KMS-11 (cell line): ENCODE data around the gene SLC2A4RG.

Source experiments
- H2AFZ ChIP-seq: fragments of 200-600 bp; sonication (generic); 2 replicates; pipeline ENCODE4 v1.6.1; 2016; ENCODE audit warnings: antibody characterized with exemption, mixed run types, low read depth
- H3K27ac ChIP-seq: fragments of 200-600 bp; sonication (generic); 2 replicates; pipeline ENCODE4 v1.6.1; 2016; ENCODE audit warnings: mild to moderate bottlenecking, mixed run types
- H3K27me3 ChIP-seq: fragments of 200-600 bp; sonication (generic); 2 replicates; pipeline ENCODE4 v1.6.1; 2017; ENCODE audit warnings: mild to moderate bottlenecking, low read depth, mixed run types, moderate library complexity; ENCODE audit not compliant: insufficient read depth
- H3K36me3 ChIP-seq: fragments of 200-600 bp; sonication (generic); 2 replicates; pipeline ENCODE4 v1.6.1; 2017; ENCODE audit warnings: mild to moderate bottlenecking, mixed run types; ENCODE audit not compliant: insufficient read depth
- H3K4me1 ChIP-seq: fragments of 200-600 bp; sonication (generic); 2 replicates; pipeline ENCODE4 v1.6.1; 2016; ENCODE audit warnings: mild to moderate bottlenecking, low read depth, mixed run types; ENCODE audit not compliant: poor library complexity, severe bottlenecking
- H3K4me2 ChIP-seq: fragments of 200-600 bp; sonication (generic); 2 replicates; pipeline ENCODE4 v1.7.0; 2016; ENCODE audit warnings: mild to moderate bottlenecking, mixed run types
- H3K4me3 ChIP-seq: fragments of 200-600 bp; sonication (generic); IDR thresholded peaks from 2 replicates; pipeline ENCODE4 v1.6.1; 2017; ENCODE audit warnings: low read depth, low read length, mixed read lengths; ENCODE audit not compliant: insufficient read depth
- H3K79me2 ChIP-seq: fragments of 200-600 bp; sonication (generic); 2 replicates; pipeline ENCODE4 v1.6.1; 2016; ENCODE audit warnings: low read depth, mixed run types; ENCODE audit not compliant: insufficient read depth
- H3K9ac ChIP-seq: fragments of 200-600 bp; sonication (generic); 2 replicates; pipeline ENCODE4 v1.6.1; 2016; ENCODE audit warnings: mild to moderate bottlenecking, mixed run types
- H4K20me1 ChIP-seq: fragments of 200-600 bp; sonication (generic); 2 replicates; pipeline ENCODE4 v1.6.1; 2016; ENCODE audit warnings: mild to moderate bottlenecking, mixed run types; ENCODE audit not compliant: insufficient read depth
- CTCF ChIP-seq: fragments of 200-600 bp; sonication (generic); conservative IDR thresholded peaks from 2 replicates; pipeline ENCODE4 v1.6.1; 2017; ENCODE audit warnings: low read depth, mild to moderate bottlenecking, antibody characterized with exemption, low read length, moderate library complexity, mixed read lengths

The SLC2A4RG gene

GRCh38 chr20:63766695-63767426 is 27.3 kb downstream of the SLC2A4RG start:
- Histone ChIP-seq H3K4me2 (no peak overlapping the region), H3K4me1 (no peaks in the 10 kb centered on the region), H4K20me1 (no peaks in the 10 kb centered on the region), H3K27ac (no peak overlapping the region), H3K4me3 (no peak overlapping the region), H2AFZ (no peak overlapping the region), H3K27me3 (peaks cover 99% of the 10 kb centered on the region), H3K36me3 (no peaks in the 10 kb centered on the region), H3K9ac (no peak overlapping the region), H3K79me2 (no peaks in the 10 kb centered on the region)
- no peak for TF ChIP-seq CTCF

- H3K27ac ChIP-seq, result no peak overlapping the region
- H2AFZ ChIP-seq, result no peak overlapping the region
- no peaks in the 10 kb centered on the region for H4K20me1 ChIP-seq
- no peak overlapping the region for H3K4me3 ChIP-seq
- H3K27me3 ChIP-seq, result peaks cover 98% of the 10 kb centered on the region
- H3K79me2 ChIP-seq, result no peaks in the 10 kb centered on the region
- no peak overlapping the region for H3K9ac ChIP-seq
- no peaks in the 10 kb centered on the region for H3K4me1 ChIP-seq
- TF ChIP-seq CTCF, result no peak
- H3K4me2 ChIP-seq, result no peak overlapping the region
- no peaks in the 10 kb centered on the region for H3K36me3 ChIP-seq
Measured at GRCh38 chr20:63767456-63767855, 27.9 kb downstream of the SLC2A4RG start.

- Histone ChIP-seq H3K4me1 (no peaks in the 10 kb centered on the region), H3K36me3 (no peaks in the 10 kb centered on the region), H3K27me3 (peaks cover 98% of the 10 kb centered on the region), H3K4me3 (no peak overlapping the region), H3K4me2 (no peak overlapping the region), H4K20me1 (no peaks in the 10 kb centered on the region), H3K79me2 (no peaks in the 10 kb centered on the region), H3K27ac (no peak overlapping the region), H2AFZ (no peak overlapping the region), H3K9ac (no peak overlapping the region)
- TF ChIP-seq CTCF, result no peak
Measured at GRCh38 chr20:63767886-63768285, 28.3 kb downstream of the SLC2A4RG start.

- Histone ChIP-seq H3K4me3 (no peak overlapping the region), H3K4me2 (no peak overlapping the region), H4K20me1 (no peaks in the 10 kb centered on the region), H3K27ac (no peak overlapping the region), H3K4me1 (no peaks in the 10 kb centered on the region), H3K36me3 (no peaks in the 10 kb centered on the region), H3K9ac (no peak overlapping the region), H3K27me3 (peaks cover 97% of the 10 kb centered on the region), H2AFZ (no peak overlapping the region), H3K79me2 (no peaks in the 10 kb centered on the region)
- no peak for TF ChIP-seq CTCF
Measured at GRCh38 chr20:63768591-63769515, 29.3 kb downstream of the SLC2A4RG start.
